Lower leg skin (tissue), 3 donors: ENCODE measurements around the gene HS6ST2.

Experiments
- POLR2A ChIP-seq, 2 donors: fragments of 450-650 bp; IDR thresholded peaks; one replicate each; pipeline ENCODE4 v1.6.1; 2016 to 2017; ENCODE audit warnings: antibody characterized with exemption in 2 of 2, mild to moderate bottlenecking in 1 of 2, moderate library complexity in 1 of 2
- TF ChIP-seq, protein P1 (sequence below), 3 donors: fragments of 450-650 bp; IDR thresholded peaks; one replicate each; pipeline ENCODE4 v1.5.1; 2016; ENCODE audit warnings: antibody characterized with exemption in 3 of 3, mild to moderate bottlenecking in 3 of 3, moderate library complexity in 2 of 3

DNA sequence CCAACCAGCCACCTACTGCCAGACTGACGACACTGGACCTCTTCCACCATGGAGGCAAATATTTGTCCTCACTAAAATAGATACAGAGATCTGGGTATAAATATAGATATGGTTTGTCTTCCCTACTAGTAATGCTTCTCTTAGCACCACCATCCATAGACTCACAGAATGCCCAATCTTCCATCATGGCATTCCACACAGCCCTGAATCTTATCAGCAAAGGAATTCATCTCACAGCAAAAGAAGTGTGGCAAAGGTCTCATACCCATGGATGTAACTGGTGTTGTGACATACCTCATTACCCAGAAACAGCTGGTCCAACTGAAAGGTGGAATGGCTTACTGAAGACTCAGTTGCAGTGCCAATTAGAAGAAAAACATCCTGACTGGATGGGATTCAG lies 47.2 kb upstream of the HS6ST2 start:
- TF ChIP-seq, protein P1, sequence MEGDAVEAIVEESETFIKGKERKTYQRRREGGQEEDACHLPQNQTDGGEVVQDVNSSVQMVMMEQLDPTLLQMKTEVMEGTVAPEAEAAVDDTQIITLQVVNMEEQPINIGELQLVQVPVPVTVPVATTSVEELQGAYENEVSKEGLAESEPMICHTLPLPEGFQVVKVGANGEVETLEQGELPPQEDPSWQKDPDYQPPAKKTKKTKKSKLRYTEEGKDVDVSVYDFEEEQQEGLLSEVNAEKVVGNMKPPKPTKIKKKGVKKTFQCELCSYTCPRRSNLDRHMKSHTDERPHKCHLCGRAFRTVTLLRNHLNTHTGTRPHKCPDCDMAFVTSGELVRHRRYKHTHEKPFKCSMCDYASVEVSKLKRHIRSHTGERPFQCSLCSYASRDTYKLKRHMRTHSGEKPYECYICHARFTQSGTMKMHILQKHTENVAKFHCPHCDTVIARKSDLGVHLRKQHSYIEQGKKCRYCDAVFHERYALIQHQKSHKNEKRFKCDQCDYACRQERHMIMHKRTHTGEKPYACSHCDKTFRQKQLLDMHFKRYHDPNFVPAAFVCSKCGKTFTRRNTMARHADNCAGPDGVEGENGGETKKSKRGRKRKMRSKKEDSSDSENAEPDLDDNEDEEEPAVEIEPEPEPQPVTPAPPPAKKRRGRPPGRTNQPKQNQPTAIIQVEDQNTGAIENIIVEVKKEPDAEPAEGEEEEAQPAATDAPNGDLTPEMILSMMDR (IDR thresholded peaks at IDR 0.05): no peak
- TF ChIP-seq POLR2A (IDR thresholded peaks at IDR 0.05): no peak
